HAP-1 (cell line): ENCODE results near the gene TSC1.

Source experiments
- DNase-seq, 2 experiments: peaks; one replicate each; pipeline ENCODE4 v3.0.0-alpha.2; 2016 to 2020; ENCODE audit warnings: low spot score in 2 of 2
- H3K27me3 ChIP-seq: fragments of 250-450 bp; sonication (Bioruptor Pico); 2 replicates; pipeline ENCODE4 v1.5.1; 2020; ENCODE audit warnings: low read depth, mild to moderate bottlenecking, moderate library complexity
- H3K36me3 ChIP-seq: fragments of 250-450 bp; sonication (Bioruptor Pico); replicated peaks from 2 replicates; pipeline ENCODE4 v1.5.1; 2020; ENCODE audit warnings: mild to moderate bottlenecking
- H3K4me1 ChIP-seq: fragments of 250-450 bp; sonication (Bioruptor Pico); 2 replicates; pipeline ENCODE4 v1.5.1; 2020; ENCODE audit warnings: mild to moderate bottlenecking
- H3K4me3 ChIP-seq: fragments of 250-450 bp; sonication (Bioruptor Pico); 2 replicates; pipeline ENCODE4 v1.5.1; 2020; ENCODE audit warnings: mild to moderate bottlenecking, moderate library complexity
- H3K9me3 ChIP-seq: fragments of 250-450 bp; sonication (Bioruptor Pico); 2 replicates; pipeline ENCODE4 v1.5.1; 2020; ENCODE audit warnings: mild to moderate bottlenecking, moderate library complexity
- in situ Hi-C: fragments of 300-500 bp; cut with MboI; formaldehyde crosslinking; loops from 3 replicates; pipeline ENCODE4 v1.14.3; 2020; ENCODE audit warnings: low sequenced_read_pairs, inconsistent platforms, mixed read lengths

The TSC1 gene

DNA sequence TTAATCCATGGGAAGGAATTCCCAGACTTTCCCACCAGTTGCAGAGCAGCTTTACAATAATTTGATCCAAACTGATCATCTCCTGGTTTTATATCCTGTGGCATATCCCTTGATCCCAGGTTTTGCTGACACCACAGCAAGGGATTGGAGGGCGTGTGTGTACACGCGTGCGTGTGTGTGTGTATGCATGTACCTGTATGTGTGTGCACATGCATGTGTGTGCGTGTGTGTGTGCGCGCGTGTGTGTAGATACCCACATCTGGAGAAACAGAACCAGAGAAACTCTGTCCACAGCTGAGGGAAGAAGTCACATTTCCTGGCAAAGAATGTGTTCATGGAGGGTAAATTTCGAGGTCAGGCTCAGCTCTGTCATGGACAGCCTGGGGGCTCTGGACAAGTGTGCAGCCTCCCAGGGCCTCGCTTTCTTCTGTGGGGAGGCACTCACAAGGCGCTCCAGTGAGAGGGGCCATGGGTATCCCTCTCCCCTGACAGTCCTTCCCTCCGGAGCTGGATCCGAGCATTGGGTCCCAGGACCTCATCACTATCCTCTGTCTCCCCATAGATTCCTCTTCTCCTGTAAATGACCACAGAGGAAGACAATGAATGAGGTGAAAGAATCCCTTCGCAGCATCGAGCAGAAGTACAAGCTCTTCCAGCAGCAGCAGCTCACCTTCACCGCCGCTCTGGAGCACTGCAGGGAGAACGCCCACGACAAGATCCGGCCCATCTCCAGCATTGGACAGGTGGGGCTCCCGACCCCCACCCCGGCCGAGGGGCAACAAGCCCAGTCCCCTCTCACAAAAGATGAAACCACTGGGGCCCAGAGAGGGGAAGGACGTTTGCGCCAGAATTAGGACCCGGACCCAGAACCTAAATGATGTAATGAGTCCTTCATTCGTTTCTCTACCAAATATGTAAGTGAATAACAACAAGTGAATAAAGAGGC, 60.8 kb downstream of the TSC1 start:
- in situ Hi-C loops: no loop called here
- Histone ChIP-seq H3K36me3 (no peaks in the 10 kb centered on the region), H3K9me3 (no peaks in the 10 kb centered on the region), H3K4me1 (no peaks in the 10 kb centered on the region), H3K4me3 (no peak overlapping the region), H3K27me3 (no peaks in the 10 kb centered on the region)
- DNase-seq: no peak

DNA sequence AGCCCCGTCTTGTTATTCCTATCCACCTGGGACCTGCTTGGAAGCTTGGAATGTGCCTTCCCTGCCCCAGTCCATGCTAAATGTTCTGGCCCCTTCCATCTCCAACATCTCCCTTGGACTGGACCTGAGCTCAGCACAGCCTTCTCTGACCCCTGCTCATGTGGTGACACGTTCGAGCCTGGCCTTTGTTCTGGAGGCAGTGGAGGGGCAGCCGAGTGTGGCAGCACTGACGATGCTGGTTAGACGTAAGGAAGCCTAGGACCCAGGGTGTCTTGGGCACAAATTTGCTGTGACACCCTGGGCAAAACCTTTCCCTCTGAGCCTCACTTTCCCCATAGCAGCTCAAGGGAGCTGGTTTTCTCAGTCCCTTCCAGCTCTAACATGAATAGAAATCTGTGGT, 61.8 kb downstream of the TSC1 start:
- in situ Hi-C loops: no loop called here
- no peaks in the 10 kb centered on the region for H3K9me3 ChIP-seq
- H3K4me3 ChIP-seq: no peak overlapping the region
- H3K36me3 ChIP-seq: no peaks in the 10 kb centered on the region
- no peaks in the 10 kb centered on the region for H3K4me1 ChIP-seq
- no peak for DNase-seq
- H3K27me3 ChIP-seq: no peaks in the 10 kb centered on the region

DNA sequence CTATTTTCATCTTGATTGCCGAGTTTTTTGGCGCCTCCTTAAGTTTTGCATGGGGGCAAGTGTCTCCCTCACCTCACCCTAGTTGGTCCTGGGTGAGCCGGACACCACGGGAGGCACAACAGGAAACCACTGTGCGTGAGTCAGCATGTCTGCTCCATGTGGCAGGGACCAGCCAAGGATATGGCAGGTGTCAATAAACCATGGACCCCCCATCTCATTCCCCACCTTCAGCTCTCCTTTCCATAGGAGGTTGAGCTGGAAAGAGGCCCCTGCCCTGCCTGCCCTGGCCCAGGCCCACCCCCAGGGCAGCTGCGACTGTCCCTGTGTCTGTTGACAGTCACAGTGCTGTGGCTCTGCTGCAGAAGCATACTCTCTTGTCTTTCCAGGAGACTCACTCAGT, 62.6 kb downstream of the TSC1 start:
- Histone ChIP-seq H3K4me1 (no peaks in the 10 kb centered on the region), H3K9me3 (no peaks in the 10 kb centered on the region), H3K27me3 (no peaks in the 10 kb centered on the region), H3K4me3 (no peak overlapping the region), H3K36me3 (no peaks in the 10 kb centered on the region)
- DNase-seq: no peak
- in situ Hi-C loops: no loop called here

DNA sequence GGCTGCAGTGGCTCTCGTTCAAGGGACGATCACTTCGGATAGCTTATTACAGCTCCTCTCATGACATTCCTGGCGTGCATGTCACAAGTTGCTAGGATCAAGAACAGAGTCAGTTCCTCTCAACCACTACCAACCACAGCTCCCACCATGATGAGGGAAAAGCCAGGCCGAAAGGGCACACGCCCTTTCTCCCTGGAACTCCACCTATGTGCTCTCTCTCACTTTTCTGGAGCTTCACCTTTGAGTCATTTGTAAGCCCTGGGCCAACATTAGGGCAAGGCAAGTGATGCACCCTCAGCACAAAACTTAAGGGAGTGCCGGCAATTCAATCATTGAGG, 64.1 kb downstream of the TSC1 start:
- no peak for DNase-seq
- in situ Hi-C loops: no loop called here
- no peaks in the 10 kb centered on the region for H3K36me3 ChIP-seq
- H3K27me3 ChIP-seq: no peaks in the 10 kb centered on the region
- no peaks in the 10 kb centered on the region for H3K4me1 ChIP-seq
- H3K4me3 ChIP-seq: no peak overlapping the region
- no peaks in the 10 kb centered on the region for H3K9me3 ChIP-seq

DNA sequence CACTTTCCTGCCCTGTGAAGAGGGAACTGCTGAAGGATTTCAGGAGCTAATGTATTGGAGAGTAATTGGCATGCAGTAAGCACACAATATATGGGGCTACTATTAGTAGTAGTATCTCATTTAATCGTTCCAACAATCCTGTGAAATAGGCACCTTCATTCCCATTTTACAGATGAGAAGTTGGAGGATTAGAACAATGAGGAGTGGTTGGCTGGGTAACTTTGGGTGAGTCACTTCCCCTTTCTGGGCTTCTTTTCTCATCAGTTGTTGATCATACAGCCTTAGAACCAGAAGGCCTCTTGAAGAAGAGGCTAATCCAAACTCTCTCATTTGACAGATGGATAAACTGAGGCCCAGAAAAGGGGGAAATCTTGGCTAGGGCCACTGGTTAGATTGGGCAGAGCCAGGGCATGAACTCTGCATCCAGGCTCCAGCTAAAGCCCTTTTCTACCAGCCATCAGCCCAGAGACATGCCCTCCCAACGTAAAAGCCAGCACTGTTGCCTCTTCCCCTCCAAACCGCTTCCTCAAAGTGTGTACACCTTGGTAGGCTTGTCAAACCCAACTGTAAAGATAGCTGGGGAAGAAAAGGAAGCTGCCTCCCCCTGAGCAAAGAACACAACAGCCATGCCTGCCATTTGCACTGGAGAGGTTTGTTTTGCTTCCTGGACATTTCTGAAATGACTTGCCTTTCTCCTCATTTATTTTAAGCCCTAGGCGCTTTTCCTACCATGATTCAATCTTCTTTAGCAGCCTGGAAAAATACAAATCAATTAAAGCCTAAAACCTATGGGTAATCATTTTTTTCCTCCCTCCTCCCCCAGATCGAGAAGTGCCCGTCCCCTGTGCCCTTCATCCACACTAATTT, 64.7 kb downstream of the TSC1 start:
- no peak for DNase-seq
- H3K4me3 ChIP-seq: no peak overlapping the region
- no peaks in the 10 kb centered on the region for H3K36me3 ChIP-seq
- in situ Hi-C loops: no loop called here
- no peaks in the 10 kb centered on the region for H3K27me3 ChIP-seq
- H3K4me1 ChIP-seq: no peaks in the 10 kb centered on the region
- H3K9me3 ChIP-seq: no peaks in the 10 kb centered on the region

DNA sequence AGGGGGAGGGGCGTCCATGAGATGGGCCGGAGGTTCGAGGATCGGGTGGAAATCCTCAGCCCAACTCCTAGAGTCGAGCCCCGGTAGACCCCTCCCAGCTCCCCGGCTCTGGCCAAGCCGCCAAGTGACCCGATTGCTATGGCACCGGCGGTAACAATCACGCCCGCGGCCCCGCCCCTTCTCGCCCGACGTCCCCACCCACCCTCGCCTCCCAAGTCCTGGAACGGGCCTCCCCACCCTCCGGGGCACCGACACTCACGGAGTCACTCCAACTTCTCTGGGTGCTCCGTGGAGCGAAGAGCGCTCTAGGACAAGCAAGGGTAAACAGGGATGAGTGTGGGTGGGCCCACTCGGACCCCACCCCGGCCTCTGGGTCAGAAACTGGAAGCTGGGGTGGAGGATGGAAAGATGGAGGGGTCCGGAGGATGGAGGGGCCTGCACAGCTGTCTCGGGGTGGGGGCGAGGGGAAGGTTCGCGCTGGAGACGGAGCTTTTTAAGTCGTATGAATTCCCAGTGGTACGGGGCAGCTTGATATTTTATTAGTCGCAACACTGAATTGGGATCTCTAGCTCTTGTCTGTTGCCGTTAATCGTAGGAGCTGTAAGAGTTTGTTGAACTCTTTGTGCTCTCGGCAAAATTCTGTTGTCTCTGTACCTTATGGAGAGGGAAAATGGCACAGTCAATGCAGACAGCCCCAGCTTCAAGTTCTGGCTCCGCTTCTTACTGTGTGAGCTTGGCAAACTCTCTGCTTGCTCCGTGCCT, 65.5 kb downstream of the TSC1 start, which contains the start of gene SPACA9:
Gene SPACA9 (plus strand): TSS at position 204 of the 762 bp plus-strand sequence. CDS start 5,050 bp downstream, outside the sequence.
- H3K27me3 ChIP-seq: no peaks in the 10 kb centered on the region
- peak within 1 kb of the TSS; percentile 91 for H3K4me3 ChIP-seq
- in situ Hi-C loops: no loop called here
- no peaks in the 10 kb centered on the region for H3K4me1 ChIP-seq
- peak; percentile 51 to 82 for DNase-seq
- no peaks in the 10 kb centered on the region for H3K9me3 ChIP-seq
- H3K36me3 ChIP-seq: no peaks in the 10 kb centered on the region

DNA sequence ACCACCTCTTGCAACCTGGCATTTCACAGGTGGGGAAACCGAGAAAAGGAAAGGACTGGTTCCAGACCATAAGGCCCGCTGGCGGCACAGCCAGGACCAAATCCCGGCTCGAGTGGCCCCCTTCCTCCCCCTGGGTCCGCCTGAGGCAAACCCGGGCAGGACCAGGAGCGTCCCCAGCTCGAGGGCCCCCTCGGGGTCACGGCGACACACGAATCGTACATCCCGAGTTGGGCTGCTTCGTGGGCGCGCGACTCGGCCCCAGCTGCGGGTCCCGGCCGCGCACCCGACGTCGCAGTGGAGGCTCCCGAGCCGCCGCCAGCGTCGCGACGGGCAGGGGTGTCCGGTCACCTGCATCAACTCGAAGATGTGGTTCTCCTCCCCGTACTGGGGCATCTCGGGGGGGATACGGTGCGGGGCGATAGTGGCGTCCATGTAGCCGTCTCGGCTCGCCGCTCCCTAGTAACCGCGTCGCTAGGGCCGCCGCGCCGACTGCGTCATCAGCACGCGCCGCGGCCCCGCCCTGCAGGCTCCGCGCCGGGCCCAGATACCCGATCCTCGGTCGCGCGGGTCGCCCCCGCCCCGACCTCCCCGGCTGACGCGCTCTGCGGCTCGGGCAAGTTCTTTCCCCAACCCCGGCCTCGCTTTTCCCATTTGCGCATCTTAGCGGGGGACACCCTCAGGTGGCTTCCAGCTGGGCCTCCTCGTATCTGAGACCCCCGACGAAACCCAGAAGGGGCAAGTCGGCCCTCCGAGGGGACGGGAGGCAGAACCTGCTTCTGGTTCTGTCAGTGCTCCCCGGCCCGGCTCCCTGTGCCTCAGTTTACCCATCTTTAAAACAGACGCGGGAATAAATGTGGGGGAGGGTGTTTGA, 66.4 kb downstream of the TSC1 start, which contains the start of gene AK8:
Gene AK8 (minus strand): TSS at position 461 of the 871 bp plus-strand sequence. CDS start 29 bp downstream, at position 432.
- in situ Hi-C loops: no loop called here
- Histone ChIP-seq H3K4me1 (no peaks in the 10 kb centered on the region), H3K36me3 (no peaks in the 10 kb centered on the region), H3K9me3 (no peaks in the 10 kb centered on the region), H3K4me3 (peak within 1 kb of the TSS; percentile 91), H3K27me3 (no peaks in the 10 kb centered on the region)
- DNase-seq: peak; percentile 63 to 83

DNA sequence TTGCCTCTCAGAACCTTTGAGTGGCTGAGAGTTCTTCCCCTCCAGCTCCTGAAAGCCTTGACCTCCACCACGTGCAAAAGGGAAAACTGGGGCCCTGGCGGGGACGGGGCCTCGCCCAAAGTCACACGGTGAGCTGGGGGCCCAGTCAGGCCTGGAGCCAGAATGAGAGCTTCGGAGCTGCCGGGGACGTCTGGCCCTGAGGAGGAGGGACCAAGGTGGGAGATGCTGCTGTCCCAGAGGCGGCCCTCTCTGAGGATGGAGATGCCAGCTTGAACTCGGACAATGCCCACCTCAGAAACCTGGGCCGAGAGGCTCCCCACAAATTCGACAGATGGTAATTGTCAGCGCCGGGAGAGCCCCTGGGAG, 67.0 kb downstream of the TSC1 start:
- Histone ChIP-seq H3K27me3 (no peaks in the 10 kb centered on the region), H3K9me3 (no peaks in the 10 kb centered on the region), H3K4me3 (peak overlapping the region; percentile 91), H3K4me1 (no peaks in the 10 kb centered on the region), H3K36me3 (no peaks in the 10 kb centered on the region)
- no peak for DNase-seq
- in situ Hi-C loops: no loop called here

DNA sequence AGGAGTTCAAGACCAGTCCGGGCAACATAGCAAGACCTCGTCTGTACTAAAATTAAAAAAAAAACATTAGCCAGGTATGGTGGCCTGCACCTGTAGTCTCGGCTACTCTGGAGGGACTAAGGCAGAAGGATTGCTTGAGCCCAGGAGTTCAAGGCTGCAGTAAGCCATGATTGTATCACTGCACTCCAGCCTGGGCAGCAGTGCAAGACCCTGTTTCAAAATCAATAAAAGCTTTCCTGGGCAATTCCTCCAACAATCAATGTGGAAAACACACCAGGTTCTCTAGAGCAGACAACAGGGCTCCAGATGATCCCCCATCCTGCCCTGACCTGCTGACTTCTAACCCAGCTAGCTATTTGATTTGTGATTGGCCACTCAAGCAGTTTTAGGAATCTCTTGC, 67.6 kb downstream of the TSC1 start:
- in situ Hi-C loops: no loop called here
- no peaks in the 10 kb centered on the region for H3K36me3 ChIP-seq
- no peaks in the 10 kb centered on the region for H3K9me3 ChIP-seq
- H3K27me3 ChIP-seq: no peaks in the 10 kb centered on the region
- DNase-seq: no peak
- H3K4me3 ChIP-seq: no peak overlapping the region
- H3K4me1 ChIP-seq: no peaks in the 10 kb centered on the region

DNA sequence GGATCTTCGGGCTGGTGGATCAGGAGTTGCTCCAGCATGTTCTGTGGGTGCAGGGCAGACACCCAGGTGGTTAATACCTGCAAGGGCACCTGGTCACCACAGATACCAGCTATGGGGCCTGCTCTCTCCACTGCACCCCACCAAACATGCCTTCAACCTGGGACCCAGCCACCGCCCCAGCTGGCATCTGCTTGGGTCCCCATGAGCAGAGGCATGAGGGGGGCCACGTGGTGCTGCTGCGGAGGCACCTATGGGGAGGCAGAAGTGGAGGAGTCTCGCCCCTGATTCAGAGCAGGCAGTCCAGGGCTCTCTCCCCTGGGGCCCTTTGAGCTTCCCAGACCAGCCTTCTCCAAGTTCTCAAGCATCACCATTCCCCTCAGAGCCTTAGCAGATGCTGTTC, 69.3 kb downstream of the TSC1 start:
- H3K27me3 ChIP-seq: no peaks in the 10 kb centered on the region
- no peak for DNase-seq
- H3K9me3 ChIP-seq: no peaks in the 10 kb centered on the region
- H3K4me1 ChIP-seq: no peaks in the 10 kb centered on the region
- in situ Hi-C loops: no loop called here
- H3K4me3 ChIP-seq: no peak overlapping the region
- no peaks in the 10 kb centered on the region for H3K36me3 ChIP-seq

DNA sequence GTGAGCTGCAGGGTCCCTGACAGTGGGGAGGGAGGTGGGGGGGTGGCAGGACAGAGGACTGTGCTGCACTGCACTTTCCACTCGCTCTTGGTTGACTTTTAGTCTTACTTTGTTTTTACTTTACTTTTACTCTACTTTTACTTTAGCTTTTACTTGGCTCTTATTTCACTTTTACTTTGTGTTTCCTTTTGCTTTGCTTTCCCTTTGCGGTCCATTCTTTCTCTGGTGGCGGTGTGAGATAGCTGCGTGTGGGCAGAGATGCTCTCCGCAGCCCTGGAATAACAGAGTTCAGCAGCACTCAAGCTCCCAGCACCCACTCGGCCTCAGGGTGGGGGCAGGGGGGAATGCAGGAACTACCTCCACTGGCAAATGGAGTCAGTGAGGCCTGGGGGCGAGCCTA, 71.0 kb downstream of the TSC1 start:
- no peaks in the 10 kb centered on the region for H3K27me3 ChIP-seq
- no peaks in the 10 kb centered on the region for H3K36me3 ChIP-seq
- DNase-seq: no peak
- no peaks in the 10 kb centered on the region for H3K4me1 ChIP-seq
- no peaks in the 10 kb centered on the region for H3K9me3 ChIP-seq
- no peak overlapping the region for H3K4me3 ChIP-seq
- in situ Hi-C loops: no loop called here

DNA sequence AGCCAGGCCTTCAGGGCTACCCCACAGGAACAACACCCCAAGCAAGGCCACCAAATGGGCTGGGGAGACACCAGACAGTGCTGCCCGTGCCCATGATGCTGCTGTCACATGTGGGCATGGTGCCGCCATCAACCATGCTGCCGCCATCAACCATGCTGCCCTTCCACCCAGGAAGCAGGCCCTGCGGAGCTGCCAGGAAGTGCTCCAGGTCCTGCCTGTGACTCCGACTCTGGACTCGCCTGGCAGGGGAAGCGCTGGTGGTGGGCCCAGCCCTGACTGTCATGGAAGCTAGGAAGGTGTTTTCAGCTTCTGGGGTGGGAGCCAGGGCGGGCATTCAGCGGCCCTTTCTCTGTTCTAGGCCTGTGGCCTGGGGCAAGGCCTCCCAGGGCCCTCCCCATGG, 75.2 kb downstream of the TSC1 start:
- H3K36me3 ChIP-seq: no peaks in the 10 kb centered on the region
- in situ Hi-C loops: no loop called here
- H3K27me3 ChIP-seq: no peaks in the 10 kb centered on the region
- H3K4me1 ChIP-seq: peaks cover 4% of the 10 kb centered on the region; the same call in 1 of the 2 replicates
- no peak for DNase-seq
- H3K4me3 ChIP-seq: no peak overlapping the region
- no peaks in the 10 kb centered on the region for H3K9me3 ChIP-seq

DNA sequence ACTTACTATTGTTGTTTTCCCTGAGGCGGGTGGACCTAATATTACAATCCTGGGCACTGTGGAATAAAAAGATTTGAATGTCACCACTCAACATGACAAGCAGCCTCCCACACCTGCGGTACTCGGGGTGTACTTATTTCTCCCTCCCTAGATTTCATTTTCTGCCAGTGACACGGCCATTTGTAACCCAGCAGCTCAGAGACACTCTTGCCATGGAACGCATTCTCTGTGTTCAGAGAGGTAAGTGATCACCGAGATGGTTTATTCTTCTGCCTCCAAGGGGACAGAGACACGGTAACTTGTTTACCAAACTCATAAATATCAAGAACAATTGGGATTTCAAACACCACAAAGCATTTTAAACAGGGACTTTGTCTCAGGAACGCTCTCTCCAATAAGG, 77.5 kb downstream of the TSC1 start:
- no peaks in the 10 kb centered on the region for H3K9me3 ChIP-seq
- in situ Hi-C loops: no loop called here
- H3K4me3 ChIP-seq: no peak overlapping the region
- no peak for DNase-seq
- H3K36me3 ChIP-seq: no peaks in the 10 kb centered on the region
- H3K27me3 ChIP-seq: no peaks in the 10 kb centered on the region
- peaks cover 4% of the 10 kb centered on the region; the same call in 1 of the 2 replicates for H3K4me1 ChIP-seq
